ENCODE results near the gene C9orf85.
"Not testable (repeated sequence)": the region's sequence is repeated elsewhere in the genome, so short reads cannot be mapped to it uniquely, and the experiment has no call there.

C9orf85 gene

GRCh38 chr9:71987471-71988371, 76.3 kb downstream of the C9orf85 start:
- Histone ChIP-seq H3K36me3 (ENCODE audit: control insufficient read depth, insufficient read depth, low read length) (no peaks in the 10 kb centered on the region), H3K4me3 (ENCODE audit: insufficient read depth, low read depth, low read length, poor library complexity, severe bottlenecking) (no peak overlapping the region), H3K27ac (ENCODE audit: insufficient read depth, low read length, poor library complexity, severe bottlenecking) (no peak overlapping the region), H3K9me3 (ENCODE audit: control insufficient read depth, low read length) (no peaks in the 10 kb centered on the region), H3K27me3 (replicated peaks; ENCODE audit: control insufficient read depth, insufficient read depth, low read length, poor library complexity, severe bottlenecking) (no peaks in the 10 kb centered on the region), H3K4me1 (ENCODE audit: control insufficient read depth, insufficient read depth, low read length, poor library complexity, severe bottlenecking) (no peaks in the 10 kb centered on the region)
- no peak for DNase-seq

GRCh38 chr9:71990466-71990865, 79.0 kb downstream of the C9orf85 start:
- Histone ChIP-seq H3K27me3 (replicated peaks; ENCODE audit: control insufficient read depth, insufficient read depth, low read length, poor library complexity, severe bottlenecking) (no peaks in the 10 kb centered on the region), H3K4me1 (ENCODE audit: control insufficient read depth, insufficient read depth, low read length, poor library complexity, severe bottlenecking) (no peaks in the 10 kb centered on the region), H3K36me3 (ENCODE audit: control insufficient read depth, insufficient read depth, low read length) (no peaks in the 10 kb centered on the region), H3K4me3 (ENCODE audit: insufficient read depth, low read depth, low read length, poor library complexity, severe bottlenecking) (no peak overlapping the region), H3K27ac (ENCODE audit: insufficient read depth, low read length, poor library complexity, severe bottlenecking) (no peak overlapping the region), H3K9me3 (ENCODE audit: control insufficient read depth, low read length) (no peaks in the 10 kb centered on the region)
- DNase-seq = no peak

- H3K4me3 ChIP-seq (ENCODE audit: insufficient read depth, low read depth, low read length, poor library complexity, severe bottlenecking) = no peak overlapping the region
- no peaks in the 10 kb centered on the region for H3K27me3 ChIP-seq (replicated peaks; ENCODE audit: control insufficient read depth, insufficient read depth, low read length, poor library complexity, severe bottlenecking)
- H3K4me1 ChIP-seq (ENCODE audit: control insufficient read depth, insufficient read depth, low read length, poor library complexity, severe bottlenecking) = no peaks in the 10 kb centered on the region
- H3K27ac ChIP-seq (ENCODE audit: insufficient read depth, low read length, poor library complexity, severe bottlenecking) = no peak overlapping the region
- H3K36me3 ChIP-seq (ENCODE audit: control insufficient read depth, insufficient read depth, low read length) = no peaks in the 10 kb centered on the region
- DNase-seq = no peak
- no peaks in the 10 kb centered on the region for H3K9me3 ChIP-seq (ENCODE audit: control insufficient read depth, low read length)
These were observed 94.0 kb downstream of the C9orf85 start for GRCh38 chr9:72005451-72005850.

GRCh38 chr9:72006501-72006900, 95.1 kb downstream of the C9orf85 start:
- H3K27me3 ChIP-seq (replicated peaks; ENCODE audit: control insufficient read depth, insufficient read depth, low read length, poor library complexity, severe bottlenecking) = no peaks in the 10 kb centered on the region
- H3K36me3 ChIP-seq (ENCODE audit: control insufficient read depth, insufficient read depth, low read length) = no peaks in the 10 kb centered on the region
- H3K4me3 ChIP-seq (ENCODE audit: insufficient read depth, low read depth, low read length, poor library complexity, severe bottlenecking) = no peak overlapping the region
- no peak overlapping the region for H3K27ac ChIP-seq (ENCODE audit: insufficient read depth, low read length, poor library complexity, severe bottlenecking)
- DNase-seq = no peak
- no peaks in the 10 kb centered on the region for H3K9me3 ChIP-seq (ENCODE audit: control insufficient read depth, low read length)
- no peaks in the 10 kb centered on the region for H3K4me1 ChIP-seq (ENCODE audit: control insufficient read depth, insufficient read depth, low read length, poor library complexity, severe bottlenecking)

- H3K4me1 ChIP-seq (ENCODE audit: control insufficient read depth, insufficient read depth, low read length, poor library complexity, severe bottlenecking); H3K9me3 ChIP-seq (ENCODE audit: control insufficient read depth, low read length); H3K4me3 ChIP-seq (ENCODE audit: insufficient read depth, low read depth, low read length, poor library complexity, severe bottlenecking); H3K36me3 ChIP-seq (ENCODE audit: control insufficient read depth, insufficient read depth, low read length); H3K27me3 ChIP-seq (replicated peaks; ENCODE audit: control insufficient read depth, insufficient read depth, low read length, poor library complexity, severe bottlenecking); H3K27ac ChIP-seq (ENCODE audit: insufficient read depth, low read length, poor library complexity, severe bottlenecking); DNase-seq: not testable (repeated sequence)
These were observed 96.3 kb downstream of the C9orf85 start for GRCh38 chr9:72007726-72008125.

GRCh38 chr9:72012646-72013045, 101.2 kb downstream of the C9orf85 start:
- Histone ChIP-seq H3K36me3 (ENCODE audit: control insufficient read depth, insufficient read depth, low read length) (no peaks in the 10 kb centered on the region), H3K27me3 (replicated peaks; ENCODE audit: control insufficient read depth, insufficient read depth, low read length, poor library complexity, severe bottlenecking) (no peaks in the 10 kb centered on the region), H3K9me3 (ENCODE audit: control insufficient read depth, low read length) (no peaks in the 10 kb centered on the region), H3K4me1 (ENCODE audit: control insufficient read depth, insufficient read depth, low read length, poor library complexity, severe bottlenecking) (no peaks in the 10 kb centered on the region), H3K27ac (ENCODE audit: insufficient read depth, low read length, poor library complexity, severe bottlenecking) (no peak overlapping the region), H3K4me3 (ENCODE audit: insufficient read depth, low read depth, low read length, poor library complexity, severe bottlenecking) (no peak overlapping the region)
- DNase-seq = no peak

GRCh38 chr9:72013292-72013760, 101.9 kb downstream of the C9orf85 start:
- no peak for DNase-seq
- H3K4me3 ChIP-seq (ENCODE audit: insufficient read depth, low read depth, low read length, poor library complexity, severe bottlenecking) = no peak overlapping the region
- H3K36me3 ChIP-seq (ENCODE audit: control insufficient read depth, insufficient read depth, low read length) = no peaks in the 10 kb centered on the region
- no peaks in the 10 kb centered on the region for H3K9me3 ChIP-seq (ENCODE audit: control insufficient read depth, low read length)
- no peaks in the 10 kb centered on the region for H3K27me3 ChIP-seq (replicated peaks; ENCODE audit: control insufficient read depth, insufficient read depth, low read length, poor library complexity, severe bottlenecking)
- no peaks in the 10 kb centered on the region for H3K4me1 ChIP-seq (ENCODE audit: control insufficient read depth, insufficient read depth, low read length, poor library complexity, severe bottlenecking)
- H3K27ac ChIP-seq (ENCODE audit: insufficient read depth, low read length, poor library complexity, severe bottlenecking) = no peak overlapping the region

- DNase-seq = no peak
- Histone ChIP-seq H3K36me3 (ENCODE audit: control insufficient read depth, insufficient read depth, low read length) (no peaks in the 10 kb centered on the region), H3K27me3 (replicated peaks; ENCODE audit: control insufficient read depth, insufficient read depth, low read length, poor library complexity, severe bottlenecking) (no peaks in the 10 kb centered on the region), H3K9me3 (ENCODE audit: control insufficient read depth, low read length) (no peaks in the 10 kb centered on the region), H3K4me3 (ENCODE audit: insufficient read depth, low read depth, low read length, poor library complexity, severe bottlenecking) (no peak overlapping the region), H3K4me1 (ENCODE audit: control insufficient read depth, insufficient read depth, low read length, poor library complexity, severe bottlenecking) (no peaks in the 10 kb centered on the region), H3K27ac (ENCODE audit: insufficient read depth, low read length, poor library complexity, severe bottlenecking) (no peak overlapping the region)
These were observed 111.4 kb downstream of the C9orf85 start for GRCh38 chr9:72022841-72023240.

All from effector memory CD4-positive, alpha-beta T cell (primary cell).